ENCODE measurements around the gene TNNI3. TPM values are rescaled to one million over a fixed set of nuclear protein-coding genes. Genes with fewer than 3 reads are reported as not detected.

TNNI3 gene
- total and polyA plus RNA-seq, 9 of the 15 experiments (the other 6 are each of a cell fraction or from before 2014, with no cell fraction given), result 4.7 to 158 (median 42.0) TPM

Small RNA genes within 50 kb of the gene (microRNA-seq; reads per million reads assigned to microRNA genes)
- not detected for gene MIR7975 (ENCODE audit: borderline microRNAs expressed)

Small RNA genes within 50 kb of the gene (small RNA-seq; reads per million reads assigned to genes)
- gene MIR7975 (not detected), gene RF01210 (0.15 reads per million)

Other genes starting within 250 kb of the TNNI3 start
Only the 7 nearest of the 22 such genes appear.
- 18.1 and 21.3 TPM in 2 replicates for gene EPS8L1, start 81.9 kb downstream of the TNNI3 start, total RNA-seq (2014; rRNA removed)
- 6.8 and 8.0 TPM in 2 replicates for gene EPS8L1, start 81.9 kb downstream of the TNNI3 start, total RNA-seq (2014; rRNA removed; fragmentation: Illumina TruSeq; extraction: Trizol)
- gene EPS8L1, start 81.9 kb downstream of the TNNI3 start, total RNA-seq (2015; rRNA removed; fragmentation: Illumina TruSeq; extraction: Trizol), result 9.6 and 11.5 TPM in 2 replicates
- 17.3 and 18.9 TPM in 2 replicates for gene EPS8L1, start 81.9 kb downstream of the TNNI3 start, total RNA-seq (2021)
- gene EPS8L1, start 81.9 kb downstream of the TNNI3 start, polyA plus RNA-seq (2011; rRNA removed), result 11.9 and 13.2 TPM in 2 replicates
- 13.5 and 14.0 TPM in 2 replicates for gene EPS8L1, start 81.9 kb downstream of the TNNI3 start, polyA plus RNA-seq (2014; fragmentation: Illumina TruSeq; extraction: Trizol)
- under 1 TPM; 0.35 to 0.59 TPM for gene EPS8L1, start 81.9 kb downstream of the TNNI3 start, polyA plus RNA-seq (2014; fragmentation: Nextera tagmentation; extraction: Ambion mirVana)
- gene EPS8L1, start 81.9 kb downstream of the TNNI3 start, polyA plus RNA-seq (2014; rRNA removed), result 15.9 and 22.1 TPM in 2 replicates
- 93.5 and 119 TPM in 2 replicates for gene PPP1R12C, start 40.1 kb downstream of the TNNI3 start, total RNA-seq (2014; rRNA removed)
- 16.3 and 21.9 TPM in 2 replicates for gene PPP1R12C, start 40.1 kb downstream of the TNNI3 start, total RNA-seq (2014; rRNA removed; fragmentation: Illumina TruSeq; extraction: Trizol)
- 54.1 and 54.3 TPM in 2 replicates for gene PPP1R12C, start 40.1 kb downstream of the TNNI3 start, total RNA-seq (2015; rRNA removed; fragmentation: Illumina TruSeq; extraction: Trizol)
- 89.7 and 110 TPM in 2 replicates for gene PPP1R12C, start 40.1 kb downstream of the TNNI3 start, total RNA-seq (2021)
- gene PPP1R12C, start 40.1 kb downstream of the TNNI3 start, polyA plus RNA-seq (2011; rRNA removed), result 31.6 and 39.7 TPM in 2 replicates
- gene PPP1R12C, start 40.1 kb downstream of the TNNI3 start, polyA plus RNA-seq (2014; fragmentation: Illumina TruSeq; extraction: Trizol), result 33.7 and 54.3 TPM in 2 replicates
- 1 to 10 TPM; 1.8 to 2.7 TPM for gene PPP1R12C, start 40.1 kb downstream of the TNNI3 start, polyA plus RNA-seq (2014; fragmentation: Nextera tagmentation; extraction: Ambion mirVana)
- gene PPP1R12C, start 40.1 kb downstream of the TNNI3 start, polyA plus RNA-seq (2014; rRNA removed), result 125 and 136 TPM in 2 replicates
- 366 and 390 TPM in 2 replicates for gene TNNT1, start 8.5 kb downstream of the TNNI3 start, total RNA-seq (2014; rRNA removed)
- gene TNNT1, start 8.5 kb downstream of the TNNI3 start, total RNA-seq (2014; rRNA removed; fragmentation: Illumina TruSeq; extraction: Trizol), result 114 and 159 TPM in 2 replicates
- 244 and 252 TPM in 2 replicates for gene TNNT1, start 8.5 kb downstream of the TNNI3 start, total RNA-seq (2015; rRNA removed; fragmentation: Illumina TruSeq; extraction: Trizol)
- gene TNNT1, start 8.5 kb downstream of the TNNI3 start, total RNA-seq (2021), result 207 and 227 TPM in 2 replicates
- gene TNNT1, start 8.5 kb downstream of the TNNI3 start, polyA plus RNA-seq (2011; rRNA removed), result 177 and 189 TPM in 2 replicates
- 224 and 227 TPM in 2 replicates for gene TNNT1, start 8.5 kb downstream of the TNNI3 start, polyA plus RNA-seq (2014; fragmentation: Illumina TruSeq; extraction: Trizol)
- gene TNNT1, start 8.5 kb downstream of the TNNI3 start, polyA plus RNA-seq (2014; fragmentation: Nextera tagmentation; extraction: Ambion mirVana), result 10 to 100 TPM; 31.8 to 43.6 TPM
- gene TNNT1, start 8.5 kb downstream of the TNNI3 start, polyA plus RNA-seq (2014; rRNA removed), result 324 and 325 TPM in 2 replicates
- gene DNAAF3, start 8.9 kb upstream of the TNNI3 start, total RNA-seq (2014; rRNA removed), result 49.8 and 66.8 TPM in 2 replicates
- gene DNAAF3, start 8.9 kb upstream of the TNNI3 start, total RNA-seq (2014; rRNA removed; fragmentation: Illumina TruSeq; extraction: Trizol), result 19.7 and 21.6 TPM in 2 replicates
- gene DNAAF3, start 8.9 kb upstream of the TNNI3 start, total RNA-seq (2015; rRNA removed; fragmentation: Illumina TruSeq; extraction: Trizol), result 27.6 and 28.5 TPM in 2 replicates
- 43.0 and 44.3 TPM in 2 replicates for gene DNAAF3, start 8.9 kb upstream of the TNNI3 start, total RNA-seq (2021)
- gene DNAAF3, start 8.9 kb upstream of the TNNI3 start, polyA plus RNA-seq (2011; rRNA removed), result 29.3 and 46.8 TPM in 2 replicates
- 61.5 and 67.6 TPM in 2 replicates for gene DNAAF3, start 8.9 kb upstream of the TNNI3 start, polyA plus RNA-seq (2014; fragmentation: Illumina TruSeq; extraction: Trizol)
- 10 to 100 TPM; 29.7 to 54.4 TPM for gene DNAAF3, start 8.9 kb upstream of the TNNI3 start, polyA plus RNA-seq (2014; fragmentation: Nextera tagmentation; extraction: Ambion mirVana)
- 50.2 and 65.0 TPM in 2 replicates for gene DNAAF3, start 8.9 kb upstream of the TNNI3 start, polyA plus RNA-seq (2014; rRNA removed)
- gene SYT5, start 22.6 kb upstream of the TNNI3 start, total RNA-seq (2014; rRNA removed), result 9.9 and 15.7 TPM in 2 replicates
- gene SYT5, start 22.6 kb upstream of the TNNI3 start, total RNA-seq (2014; rRNA removed; fragmentation: Illumina TruSeq; extraction: Trizol), result 8.8 and 9.8 TPM in 2 replicates
- gene SYT5, start 22.6 kb upstream of the TNNI3 start, total RNA-seq (2015; rRNA removed; fragmentation: Illumina TruSeq; extraction: Trizol), result 6.6 and 7.2 TPM in 2 replicates
- 19.9 and 20.9 TPM in 2 replicates for gene SYT5, start 22.6 kb upstream of the TNNI3 start, total RNA-seq (2021)
- 3.9 and 5.0 TPM in 2 replicates for gene SYT5, start 22.6 kb upstream of the TNNI3 start, polyA plus RNA-seq (2011; rRNA removed)
- 18.0 and 19.4 TPM in 2 replicates for gene SYT5, start 22.6 kb upstream of the TNNI3 start, polyA plus RNA-seq (2014; fragmentation: Illumina TruSeq; extraction: Trizol)
- gene SYT5, start 22.6 kb upstream of the TNNI3 start, polyA plus RNA-seq (2014; fragmentation: Nextera tagmentation; extraction: Ambion mirVana), result 1 to 10 TPM; 1.3 to 2.1 TPM
- gene SYT5, start 22.6 kb upstream of the TNNI3 start, polyA plus RNA-seq (2014; rRNA removed), result 14.2 and 15.2 TPM in 2 replicates
- gene PTPRH, start 51.8 kb upstream of the TNNI3 start, total RNA-seq (2014; rRNA removed), result 24.0 and 36.5 TPM in 2 replicates
- 14.7 and 17.6 TPM in 2 replicates for gene PTPRH, start 51.8 kb upstream of the TNNI3 start, total RNA-seq (2014; rRNA removed; fragmentation: Illumina TruSeq; extraction: Trizol)
- gene PTPRH, start 51.8 kb upstream of the TNNI3 start, total RNA-seq (2015; rRNA removed; fragmentation: Illumina TruSeq; extraction: Trizol), result 18.6 and 19.0 TPM in 2 replicates
- 25.5 and 26.4 TPM in 2 replicates for gene PTPRH, start 51.8 kb upstream of the TNNI3 start, total RNA-seq (2021)
- gene PTPRH, start 51.8 kb upstream of the TNNI3 start, polyA plus RNA-seq (2011; rRNA removed), result 33.6 and 34.3 TPM in 2 replicates
- 31.2 and 33.2 TPM in 2 replicates for gene PTPRH, start 51.8 kb upstream of the TNNI3 start, polyA plus RNA-seq (2014; fragmentation: Illumina TruSeq; extraction: Trizol)
- 1 to 10 TPM in 1 of 2 experiments, under 1 TPM in 1; 0.87 to 2.9 TPM for gene PTPRH, start 51.8 kb upstream of the TNNI3 start, polyA plus RNA-seq (2014; fragmentation: Nextera tagmentation; extraction: Ambion mirVana)
- 22.7 and 22.8 TPM in 2 replicates for gene PTPRH, start 51.8 kb upstream of the TNNI3 start, polyA plus RNA-seq (2014; rRNA removed)
- 3.9 and 4.6 TPM in 2 replicates for gene TMEM86B, start 71.0 kb upstream of the TNNI3 start, total RNA-seq (2014; rRNA removed)
- gene TMEM86B, start 71.0 kb upstream of the TNNI3 start, total RNA-seq (2014; rRNA removed; fragmentation: Illumina TruSeq; extraction: Trizol), result 0.19 and 0.55 TPM in 2 replicates
- 2.1 TPM in 2 replicates for gene TMEM86B, start 71.0 kb upstream of the TNNI3 start, total RNA-seq (2015; rRNA removed; fragmentation: Illumina TruSeq; extraction: Trizol)
- gene TMEM86B, start 71.0 kb upstream of the TNNI3 start, total RNA-seq (2021), result 5.7 and 6.3 TPM in 2 replicates
- 1.3 and 3.2 TPM in 2 replicates for gene TMEM86B, start 71.0 kb upstream of the TNNI3 start, polyA plus RNA-seq (2011; rRNA removed)
- gene TMEM86B, start 71.0 kb upstream of the TNNI3 start, polyA plus RNA-seq (2014; fragmentation: Illumina TruSeq; extraction: Trizol), result 2.2 and 5.1 TPM in 2 replicates
- gene TMEM86B, start 71.0 kb upstream of the TNNI3 start, polyA plus RNA-seq (2014; fragmentation: Nextera tagmentation; extraction: Ambion mirVana), result under 1 TPM; 0.28 to 0.41 TPM
- gene TMEM86B, start 71.0 kb upstream of the TNNI3 start, polyA plus RNA-seq (2014; rRNA removed), result 6.2 and 7.9 TPM in 2 replicates